Right lobe of liver (tissue), 6 donors: Measurements from ENCODE around the gene TNP2. TPM values are rescaled to one million over a fixed set of nuclear protein-coding genes. Genes with fewer than 3 reads are reported as not detected.

ENCODE experiments used
- ATAC-seq, 4 donors: fragments of 200-7000 bp; cut with Tn5 transposase; one replicate each; pipeline ENCODE4 v1.9.1; 2020; ENCODE audit warnings: mild to moderate bottlenecking in 4 of 4, moderate library complexity in 4 of 4
- DNase-seq, 3 donors: peaks; one replicate each; pipeline ENCODE4 v3.0.0-alpha.2; 2020
- H3K27ac ChIP-seq, 3 donors: fragments of 200-600 bp; one replicate each; pipeline ENCODE4 v1.8.0; 2022
- H3K27me3 ChIP-seq, 2 donors: fragments of 200-600 bp; one replicate each; pipeline ENCODE4 v1.8.0; 2022
- H3K36me3 ChIP-seq, 4 donors: fragments of 200-600 bp; sonication (generic) in 1 of 4; one replicate each; pipeline versions ENCODE4 v1.5.1 to v1.8.0; 2017 to 2022; ENCODE audit warnings: control low read depth in 1 of 4
- H3K4me1 ChIP-seq, 4 donors: fragments of 200-600 bp; sonication (generic) in 1 of 4; one replicate each; pipeline versions ENCODE4 v1.5.1 to v1.8.0; 2017 to 2022; ENCODE audit warnings: control low read depth in 1 of 4
- H3K4me3 ChIP-seq, 3 donors: fragments of 200-600 bp; one replicate each; pipeline ENCODE4 v1.8.0; 2022
- H3K9me3 ChIP-seq, 4 donors: fragments of 200-600 bp; sonication (generic) in 1 of 4; one replicate each; pipeline versions ENCODE4 v1.5.1 to v1.8.0; 2017 to 2022; ENCODE audit warnings: control low read depth in 1 of 4
- CTCF ChIP-seq, 4 donors: fragments of 200-600 bp in 3 of 4; fragments of 450-650 bp in 1 of 4; IDR thresholded peaks; one replicate each; pipeline versions ENCODE4 v1.5.1 to v1.8.0; 2016 to 2022; ENCODE audit warnings: antibody characterized with exemption in 4 of 4, mild to moderate bottlenecking in 2 of 4
- POLR2A ChIP-seq: fragments of 450-650 bp; IDR thresholded peaks from one replicate; pipeline ENCODE4 v1.6.1; 2017; ENCODE audit warnings: antibody characterized with exemption, mild to moderate bottlenecking
- WGBS: methylation state at CpG from one replicate; pipeline ENCODE4 v1.1.6; 2018; ENCODE audit warnings: low coverage, low lambda C conversion rate; ENCODE audit not compliant: insufficient coverage; ENCODE audit errors: missing lambda C conversion rate; 5-methylcytosine and 5-hydroxymethylcytosine counted together
- intact Hi-C, 2 donors: fragments of 100-400 bp; cut with DNase I; formaldehyde crosslinking; loops; one replicate each; pipeline versions ENCODE4 v1.11.2 to v1.14.1; 2022
- total RNA-seq, 6 experiments: library from RNA; depleted of rRNA in 2 of 6; stranded (reverse); fragments of >200 nt in 2 of 6; fragmentation: NEBNext Ultra II Directional in 3 of 6; extraction: Animal tissue kit (Norgen Biotek cat#: 25700) in 3 of 6; gene quantifications; one replicate each; pipeline versions ENCODE4 v1.1.0 to v1.2.4, GENCODE V29; 2016 to 2023
- donor health status: DM: no; HTN: yes; CAD: no.
- donor health status: DM: no; HTN: no; CAD: no.
- donor health status: DM: no; HTN: no; CAD: no.
- donor health status: DM: no; HTN: yes; CAD: no.
- donor health status: DM: no; HTN: yes; CAD: no.

TNP2 gene
- total RNA-seq, 6 experiments from 2014 or later: not detected

GRCh38 chr16:11253009-11253994 lies 15.8 kb downstream of the TNP2 start:
- DNase-seq: peak in 1 of 3 donors; percentile 30
- H3K27me3 ChIP-seq: no peaks in the 10 kb centered on the region
- H3K4me3 ChIP-seq: peak overlapping the region in 2 of 3 donors; percentile 76 to 92
- TF ChIP-seq CTCF (IDR thresholded peaks at IDR 0.05): no peak
- no peak for TF ChIP-seq POLR2A
- intact Hi-C loops: loop anchor here in 1 of 2 donors (10.0 kb wide), 1 partner anchor 49 kb away; no protein-coding TSS in a partner anchor
- peaks cover 0 to 17% (median 5%) of the 10 kb centered on the region in 4 donors for H3K4me1 ChIP-seq
- no peak for ATAC-seq
- H3K36me3 ChIP-seq: no peaks in the 10 kb centered on the region
- no peaks in the 10 kb centered on the region for H3K9me3 ChIP-seq
- peak overlapping the region in 1 of 3 donors; percentile 24 for H3K27ac ChIP-seq
- WGBS: 76% methylated on average over 4 of the region's 5 CpGs

- DNase-seq: no peak
- no peak for TF ChIP-seq CTCF (IDR thresholded peaks at IDR 0.05)
- intact Hi-C loops: loop anchor here in 1 of 2 donors (10.0 kb wide), 1 partner anchor 48 kb away; no protein-coding TSS in a partner anchor
- WGBS: 78% methylated on average over 5 of the region's 8 CpGs
- Histone ChIP-seq H3K9me3 (no peaks in the 10 kb centered on the region), H3K4me3 (no peak overlapping the region), H3K36me3 (no peaks in the 10 kb centered on the region), H3K27ac (no peak overlapping the region), H3K4me1 (peaks cover 0 to 11% (median 4%) of the 10 kb centered on the region in 4 donors), H3K27me3 (no peaks in the 10 kb centered on the region)
- no peak for ATAC-seq
Measured at GRCh38 chr16:11252482-11252931, 16.6 kb downstream of the TNP2 start.

- H3K36me3 ChIP-seq: no peaks in the 10 kb centered on the region
- DNase-seq (peak in 1 of 3 donors; percentile 41), ATAC-seq (no peak)
- no peaks in the 10 kb centered on the region for H3K9me3 ChIP-seq
- H3K4me1 ChIP-seq: peaks cover 0 to 10% (median 4%) of the 10 kb centered on the region in 4 donors
- no peaks in the 10 kb centered on the region for H3K27me3 ChIP-seq
- no peak overlapping the region for H3K27ac ChIP-seq
- no peak overlapping the region for H3K4me3 ChIP-seq
- WGBS: 71% methylated on average over 9 of the region's 18 CpGs
- intact Hi-C loops: loop anchor here in 1 of 2 donors (10.0 kb wide), 1 partner anchor 47 kb away; no protein-coding TSS in a partner anchor
- TF ChIP-seq CTCF (IDR thresholded peaks at IDR 0.05) (no peak), POLR2A (no peak)
Measured at GRCh38 chr16:11251525-11252481, 17.3 kb downstream of the TNP2 start.
